ENCODE results near the gene ADGRB2. TPM values are rescaled to one million over a fixed set of nuclear protein-coding genes. Genes with fewer than 3 reads are reported as not detected.

ADGRB2 gene
- total RNA-seq, 4 donors from 2014 or later = 1.6 to 10.5 (median 4.1) TPM

DNA sequence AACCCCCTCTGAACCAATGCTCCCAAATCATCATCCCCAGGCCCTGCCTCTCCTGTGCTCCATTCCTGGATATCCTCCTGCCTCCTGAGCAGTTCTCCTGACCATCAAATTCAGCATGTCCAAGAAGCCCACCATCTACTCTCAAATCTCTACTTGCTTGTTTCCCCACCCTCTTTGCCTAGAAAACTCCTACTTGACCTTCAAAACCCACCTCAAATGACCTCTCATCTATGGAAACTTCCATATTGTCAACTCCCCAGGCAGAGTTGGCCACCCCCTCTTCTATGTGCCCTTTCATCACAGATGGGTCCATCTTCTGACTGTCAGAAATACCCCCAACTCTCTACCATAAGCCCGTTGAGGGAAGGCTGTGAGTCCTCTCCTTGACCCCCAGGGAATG lies 16.8 kb downstream of the ADGRB2 start:
- H3K4me3 ChIP-seq = no peak overlapping the region
- no peaks in the 10 kb centered on the region for H3K27me3 ChIP-seq
- WGBS, 2 donors = 55 to 70% methylated on average over 1 of the region's 1 CpG

DNA sequence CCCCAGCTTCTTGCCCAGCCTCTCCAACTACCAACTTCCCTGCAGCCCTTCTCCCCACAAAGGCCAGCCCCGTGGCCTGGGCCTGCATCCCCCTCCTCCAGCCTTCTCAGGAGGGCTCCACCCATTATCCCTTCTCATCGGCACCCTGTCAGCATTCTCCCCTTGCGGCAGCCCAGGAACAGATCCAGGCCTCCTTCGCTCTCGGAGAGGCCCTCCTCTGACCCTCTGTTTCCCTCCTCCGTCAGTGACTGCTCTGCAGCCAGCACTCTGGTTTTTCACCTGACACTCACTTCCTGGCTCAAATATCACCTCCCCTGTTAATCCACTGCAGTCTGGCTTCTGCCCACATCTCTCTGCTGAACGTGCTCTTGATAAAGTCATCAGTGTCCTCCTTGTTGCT lies 17.5 kb downstream of the ADGRB2 start:
- TF ChIP-seq EP300 (IDR thresholded peaks at IDR 0.05) (no peak), POLR2A (IDR thresholded peaks at IDR 0.05) (no peak)
- TF ChIP-seq, protein P1, sequence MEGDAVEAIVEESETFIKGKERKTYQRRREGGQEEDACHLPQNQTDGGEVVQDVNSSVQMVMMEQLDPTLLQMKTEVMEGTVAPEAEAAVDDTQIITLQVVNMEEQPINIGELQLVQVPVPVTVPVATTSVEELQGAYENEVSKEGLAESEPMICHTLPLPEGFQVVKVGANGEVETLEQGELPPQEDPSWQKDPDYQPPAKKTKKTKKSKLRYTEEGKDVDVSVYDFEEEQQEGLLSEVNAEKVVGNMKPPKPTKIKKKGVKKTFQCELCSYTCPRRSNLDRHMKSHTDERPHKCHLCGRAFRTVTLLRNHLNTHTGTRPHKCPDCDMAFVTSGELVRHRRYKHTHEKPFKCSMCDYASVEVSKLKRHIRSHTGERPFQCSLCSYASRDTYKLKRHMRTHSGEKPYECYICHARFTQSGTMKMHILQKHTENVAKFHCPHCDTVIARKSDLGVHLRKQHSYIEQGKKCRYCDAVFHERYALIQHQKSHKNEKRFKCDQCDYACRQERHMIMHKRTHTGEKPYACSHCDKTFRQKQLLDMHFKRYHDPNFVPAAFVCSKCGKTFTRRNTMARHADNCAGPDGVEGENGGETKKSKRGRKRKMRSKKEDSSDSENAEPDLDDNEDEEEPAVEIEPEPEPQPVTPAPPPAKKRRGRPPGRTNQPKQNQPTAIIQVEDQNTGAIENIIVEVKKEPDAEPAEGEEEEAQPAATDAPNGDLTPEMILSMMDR (IDR thresholded peaks at IDR 0.05) = no peak
- H3K4me3 ChIP-seq = no peak overlapping the region
- no peaks in the 10 kb centered on the region for H3K27me3 ChIP-seq
- peaks cover 0 to 21% (median 10%) of the 10 kb centered on the region in 4 donors for H3K4me1 ChIP-seq
- DNase-seq (ENCODE audit: low spot score in 2 of 2) = no peak
- no peaks in the 10 kb centered on the region for H3K9me3 ChIP-seq
- no peaks in the 10 kb centered on the region for H3K36me3 ChIP-seq
- H3K27ac ChIP-seq = no peak overlapping the region
- WGBS, 2 donors = 26 to 46% methylated on average over 7 of the region's 7 CpGs

More for the DNA sequence above, 16.8 kb downstream of the ADGRB2 start:
- H3K9me3 ChIP-seq = no peaks in the 10 kb centered on the region
- no peak overlapping the region for H3K27ac ChIP-seq
- no peak for DNase-seq (ENCODE audit: low spot score in 2 of 2)
- TF ChIP-seq, protein P1 (IDR thresholded peaks at IDR 0.05) = no peak
- no peak for TF ChIP-seq EP300 (IDR thresholded peaks at IDR 0.05)
- no peak for TF ChIP-seq POLR2A (IDR thresholded peaks at IDR 0.05)
- H3K36me3 ChIP-seq = no peaks in the 10 kb centered on the region
- H3K4me1 ChIP-seq = peaks cover 0 to 21% (median 10%) of the 10 kb centered on the region in 4 donors

DNA sequence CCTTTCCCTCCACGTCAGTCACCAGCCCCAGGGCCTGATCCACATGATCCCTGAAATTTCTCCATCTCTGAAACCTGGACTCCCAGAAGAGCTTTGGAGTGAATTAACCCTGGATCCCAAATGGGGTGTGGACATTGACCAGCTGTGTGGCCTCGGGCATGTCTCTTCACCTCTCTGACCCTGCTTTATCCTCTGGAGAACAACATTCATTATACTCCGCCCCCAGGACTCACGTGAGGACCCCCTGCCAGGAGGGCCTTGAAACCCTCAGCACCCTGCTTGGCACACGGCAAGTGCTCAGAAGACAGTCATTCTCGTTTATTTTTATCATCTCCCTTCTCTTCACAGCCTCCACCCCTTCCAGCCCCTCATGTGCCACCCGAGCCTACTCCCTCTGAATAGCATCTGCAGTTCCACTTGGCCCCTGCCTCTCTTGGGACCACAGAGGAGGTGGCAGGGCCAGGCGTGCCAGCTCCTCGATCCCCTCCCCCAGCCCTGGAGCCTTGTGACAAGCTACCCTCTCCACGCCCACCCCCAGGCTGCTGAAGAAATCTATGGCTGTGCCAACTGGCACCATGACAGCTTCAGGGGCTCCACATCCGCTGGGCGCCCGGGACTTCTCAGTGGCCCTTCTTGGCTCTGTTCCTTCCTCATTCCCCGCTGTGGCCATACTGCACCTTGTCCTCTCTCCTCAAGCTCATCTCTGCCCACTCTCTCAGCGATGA lies 18.0 kb downstream of the ADGRB2 start:
- WGBS, 2 donors = 32 to 34% methylated on average over 15 of the region's 15 CpGs
- no peak for TF ChIP-seq POLR2A (IDR thresholded peaks at IDR 0.05)
- TF ChIP-seq, protein P1 (IDR thresholded peaks at IDR 0.05) = no peak
- no peak for TF ChIP-seq EP300 (IDR thresholded peaks at IDR 0.05)
- H3K27ac ChIP-seq = no peak overlapping the region
- H3K9me3 ChIP-seq = no peaks in the 10 kb centered on the region
- no peaks in the 10 kb centered on the region for H3K27me3 ChIP-seq
- no peak overlapping the region for H3K4me3 ChIP-seq
- DNase-seq (ENCODE audit: low spot score in 2 of 2) = no peak
- H3K4me1 ChIP-seq = peaks cover 0 to 20% (median 10%) of the 10 kb centered on the region in 4 donors
- no peaks in the 10 kb centered on the region for H3K36me3 ChIP-seq

DNA sequence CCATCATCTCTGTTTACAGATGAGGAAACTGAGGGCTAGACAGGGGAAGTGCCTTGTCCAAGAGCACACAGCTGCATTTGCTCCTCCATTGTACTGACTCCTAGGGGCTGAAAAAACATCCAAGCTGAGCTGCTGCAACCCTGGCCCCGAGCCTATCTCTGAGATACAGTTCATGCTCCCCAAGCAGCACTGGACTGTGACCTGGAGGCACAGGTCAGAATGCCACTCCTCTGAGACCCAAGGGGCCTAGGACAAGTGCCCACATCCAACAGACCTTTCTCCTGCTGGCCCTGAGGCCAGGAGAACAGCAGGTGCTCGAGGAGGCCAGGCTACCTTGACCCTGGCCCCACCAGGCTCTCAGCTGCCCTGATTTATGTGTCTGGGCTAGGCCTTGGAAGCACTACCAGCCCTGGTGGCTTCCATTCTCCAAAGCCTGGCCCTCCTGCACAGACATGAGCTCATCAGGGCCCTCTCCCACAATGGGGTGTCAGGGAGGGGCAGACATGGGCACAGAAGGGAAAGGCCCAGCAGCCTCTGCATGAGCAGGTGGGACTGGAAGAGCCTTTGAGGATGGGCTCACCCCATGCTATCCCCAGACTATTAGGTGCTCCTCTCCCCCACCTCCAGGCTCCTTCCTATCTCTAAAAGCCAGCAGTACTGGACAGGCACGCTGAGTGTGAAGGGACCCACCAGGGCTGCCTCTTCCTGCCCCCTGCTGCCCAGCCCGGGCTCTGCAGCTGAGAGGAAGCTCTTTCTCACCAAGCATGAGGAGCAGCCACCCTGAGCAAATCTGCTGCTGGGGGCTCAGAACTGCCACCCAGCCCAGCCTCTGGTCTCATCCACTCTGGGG lies 18.8 kb downstream of the ADGRB2 start:
- no peaks in the 10 kb centered on the region for H3K36me3 ChIP-seq
- H3K4me3 ChIP-seq = no peak overlapping the region

More for the DNA sequence above, 18.8 kb downstream of the ADGRB2 start:
- Histone ChIP-seq H3K9me3 (no peaks in the 10 kb centered on the region), H3K27ac (peak overlapping the region in 1 of 4 donors; percentile 37), H3K27me3 (no peaks in the 10 kb centered on the region), H3K4me1 (peaks cover 0 to 17% (median 9%) of the 10 kb centered on the region in 4 donors)
- DNase-seq (ENCODE audit: low spot score in 2 of 2) = peak in 1 of 2 donors; percentile 56
- 43 to 47% methylated on average over 4 of the region's 4 CpGs for WGBS, 2 donors
- TF ChIP-seq EP300 (IDR thresholded peaks at IDR 0.05) = no peak
- TF ChIP-seq POLR2A (IDR thresholded peaks at IDR 0.05) = no peak
- TF ChIP-seq, protein P1 (IDR thresholded peaks at IDR 0.05) = peak; percentile 53 to 74 (median 70)
